GM12892 (cell line): ENCODE data around the gene HLA-DOA.

ENCODE experiments used
- POLR2A ChIP-seq: IDR thresholded peaks from 2 replicates; pipeline ENCODE4 v1.6.1; 2011; ENCODE audit warnings: low read depth, low read length, control low read depth
- POLR2AphosphoS5 ChIP-seq: IDR thresholded peaks from 2 replicates; pipeline ENCODE4 v1.6.1; 2011; ENCODE audit warnings: low read depth, low read length, control low read depth

GRCh38 chr6:33034554-33034953 is 25.2 kb upstream of the HLA-DOA start:
- no peak for TF ChIP-seq POLR2A
- no peak for TF ChIP-seq POLR2AphosphoS5
